ENCODE data around the gene MMP11.
A peak's percentile ranks its signal among the peaks of the same experiment; 100 is the strongest.

MMP11 gene

DNA sequence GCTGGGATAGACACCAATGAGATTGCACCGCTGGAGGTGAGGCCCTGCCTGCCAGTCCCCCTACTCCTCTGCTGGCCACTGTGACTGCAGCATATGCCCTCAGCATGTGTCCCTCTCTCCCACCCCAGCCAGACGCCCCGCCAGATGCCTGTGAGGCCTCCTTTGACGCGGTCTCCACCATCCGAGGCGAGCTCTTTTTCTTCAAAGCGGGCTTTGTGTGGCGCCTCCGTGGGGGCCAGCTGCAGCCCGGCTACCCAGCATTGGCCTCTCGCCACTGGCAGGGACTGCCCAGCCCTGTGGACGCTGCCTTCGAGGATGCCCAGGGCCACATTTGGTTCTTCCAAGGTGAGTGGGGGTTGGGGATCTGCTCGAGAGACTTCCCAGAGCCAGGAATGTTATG lies 8.4 kb downstream of the MMP11 start:
- DNase-seq (ENCODE audit: low read depth in 2 of 2) = no peak

DNA sequence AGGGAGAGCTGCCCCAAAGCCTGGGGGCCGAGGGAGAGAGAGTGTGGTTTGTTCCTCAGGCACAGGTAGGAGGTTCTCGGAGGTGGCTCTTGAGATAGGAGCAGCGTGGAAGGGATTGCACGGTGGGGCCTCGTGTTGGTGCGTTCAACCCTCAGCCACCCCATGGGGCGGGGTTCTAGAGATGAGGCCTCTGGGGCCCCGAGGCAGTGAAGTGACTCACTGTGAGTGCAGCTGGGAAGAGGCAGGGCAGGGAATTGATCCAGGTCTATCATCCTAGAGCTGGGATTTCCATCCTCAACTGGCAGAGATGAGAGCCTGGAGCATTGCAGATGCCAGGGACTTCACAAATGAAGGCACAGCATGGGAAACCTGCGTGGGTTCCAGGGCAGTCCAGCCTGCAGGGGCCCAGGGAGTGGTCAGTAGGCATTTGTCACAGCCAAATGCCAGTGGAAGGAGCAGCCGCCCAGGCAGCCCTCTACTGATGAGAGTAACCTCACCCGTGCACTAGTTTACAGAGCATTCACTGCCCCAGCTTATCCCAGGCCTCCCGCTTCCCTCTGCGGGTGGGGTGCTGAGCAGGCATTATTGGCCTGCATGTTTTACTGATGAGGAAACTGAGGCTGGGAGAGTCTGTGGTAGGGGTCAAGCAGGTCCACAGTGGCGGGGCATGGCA lies 9.0 kb downstream of the MMP11 start:
- no peak for DNase-seq (ENCODE audit: low read depth in 2 of 2)

- no peak for DNase-seq (ENCODE audit: low read depth in 2 of 2)
These were observed 9.6 kb downstream of the MMP11 start for GRCh38 chr22:23782252-23782651.

GRCh38 chr22:23782703-23783102 lies 10.1 kb downstream of the MMP11 start:
- no peak for DNase-seq (ENCODE audit: low read depth in 2 of 2)

GRCh38 chr22:23783265-23784150 lies 10.9 kb downstream of the MMP11 start:
- no peak for DNase-seq (ENCODE audit: low read depth in 2 of 2)

GRCh38 chr22:23784215-23784732 lies 11.6 kb downstream of the MMP11 start:
- no peak for DNase-seq (ENCODE audit: low read depth in 2 of 2)

- no peak for DNase-seq (ENCODE audit: low read depth in 2 of 2)
These were observed 13.6 kb downstream of the MMP11 start for GRCh38 chr22:23786261-23786710.

DNA sequence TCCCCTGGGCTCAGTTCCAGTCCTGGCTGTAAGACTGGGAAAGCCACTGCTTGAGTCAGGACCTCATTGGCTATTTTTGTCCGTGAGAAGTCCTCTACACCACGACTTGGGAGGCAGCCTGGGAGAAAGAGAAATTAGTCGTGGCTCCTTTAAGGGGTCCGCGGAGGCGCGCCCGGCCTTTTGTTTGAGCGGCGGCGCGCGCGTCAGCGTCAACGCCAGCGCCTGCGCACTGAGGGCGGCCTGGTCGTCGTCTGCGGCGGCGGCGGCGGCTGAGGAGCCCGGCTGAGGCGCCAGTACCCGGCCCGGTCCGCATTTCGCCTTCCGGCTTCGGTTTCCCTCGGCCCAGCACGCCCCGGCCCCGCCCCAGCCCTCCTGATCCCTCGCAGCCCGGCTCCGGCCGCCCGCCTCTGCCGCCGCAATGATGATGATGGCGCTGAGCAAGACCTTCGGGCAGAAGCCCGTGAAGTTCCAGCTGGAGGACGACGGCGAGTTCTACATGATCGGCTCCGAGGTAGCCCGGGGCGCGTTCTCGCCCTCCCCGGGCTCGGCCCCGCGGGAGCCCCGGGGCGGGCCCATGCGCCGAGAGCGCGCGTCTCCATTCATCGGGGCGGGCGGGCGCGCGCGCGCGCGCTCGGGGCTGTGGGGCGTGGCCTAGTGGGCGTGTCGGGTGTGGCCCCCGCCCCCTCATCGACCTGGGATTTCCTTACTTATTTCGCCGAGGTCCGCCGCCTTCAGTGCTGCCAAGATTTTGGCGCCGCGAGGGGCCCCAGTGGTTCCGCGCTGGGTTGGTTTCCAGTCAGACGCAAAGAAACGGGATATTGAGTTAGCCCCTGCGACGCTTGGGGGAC lies 14.3 kb downstream of the MMP11 start, which contains the start of gene SMARCB1:
SMARCB1 (plus strand) TSS at position 215 of the 848 bp plus-strand sequence; CDS start at position 419, 204 bp downstream.
- DNase-seq (ENCODE audit: low read depth in 2 of 2) = peak; percentile 82

DNA sequence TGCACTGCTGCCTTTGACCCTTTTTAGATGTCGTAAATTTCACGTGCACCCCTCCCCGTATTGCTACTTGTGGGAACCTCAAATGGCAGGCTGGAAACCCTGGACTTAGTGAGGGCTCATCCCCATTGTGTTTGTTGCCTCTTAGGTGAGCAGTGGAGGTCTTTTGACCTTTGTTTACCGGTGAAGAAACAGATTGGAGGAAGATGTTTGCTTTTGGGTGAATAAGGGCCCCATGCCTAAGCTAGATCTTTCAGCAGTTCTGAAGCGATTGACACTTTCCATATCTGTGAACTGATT lies 14.9 kb downstream of the MMP11 start:
- no peak for DNase-seq (ENCODE audit: low read depth in 2 of 2)

GRCh38 chr22:23787910-23788309 lies 15.3 kb downstream of the MMP11 start:
- DNase-seq (ENCODE audit: low read depth in 2 of 2) = no peak

GRCh38 chr22:23789121-23789520 lies 16.5 kb downstream of the MMP11 start:
- DNase-seq (ENCODE audit: low read depth in 2 of 2) = no peak

DNA sequence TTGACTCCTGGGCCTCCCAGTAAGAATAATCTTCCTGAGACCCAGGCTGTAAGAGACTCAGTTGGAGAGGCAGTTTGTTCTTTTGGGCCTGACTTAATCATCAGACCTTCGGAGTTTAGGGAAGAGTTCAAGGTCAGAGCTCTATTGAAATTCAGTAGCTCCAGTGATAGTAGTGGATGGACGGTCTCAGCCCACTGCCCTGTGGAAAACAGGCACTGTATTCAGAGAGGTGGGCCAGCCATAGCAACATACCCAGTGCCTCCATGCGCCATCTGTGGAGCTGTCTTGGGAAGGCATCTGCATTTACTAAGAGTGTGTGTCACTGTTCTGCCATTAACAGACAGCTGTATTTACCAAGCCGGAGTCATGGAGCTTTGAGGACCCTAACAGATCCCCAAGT lies 17.0 kb downstream of the MMP11 start:
- no peak for DNase-seq (ENCODE audit: low read depth in 2 of 2)

DNA sequence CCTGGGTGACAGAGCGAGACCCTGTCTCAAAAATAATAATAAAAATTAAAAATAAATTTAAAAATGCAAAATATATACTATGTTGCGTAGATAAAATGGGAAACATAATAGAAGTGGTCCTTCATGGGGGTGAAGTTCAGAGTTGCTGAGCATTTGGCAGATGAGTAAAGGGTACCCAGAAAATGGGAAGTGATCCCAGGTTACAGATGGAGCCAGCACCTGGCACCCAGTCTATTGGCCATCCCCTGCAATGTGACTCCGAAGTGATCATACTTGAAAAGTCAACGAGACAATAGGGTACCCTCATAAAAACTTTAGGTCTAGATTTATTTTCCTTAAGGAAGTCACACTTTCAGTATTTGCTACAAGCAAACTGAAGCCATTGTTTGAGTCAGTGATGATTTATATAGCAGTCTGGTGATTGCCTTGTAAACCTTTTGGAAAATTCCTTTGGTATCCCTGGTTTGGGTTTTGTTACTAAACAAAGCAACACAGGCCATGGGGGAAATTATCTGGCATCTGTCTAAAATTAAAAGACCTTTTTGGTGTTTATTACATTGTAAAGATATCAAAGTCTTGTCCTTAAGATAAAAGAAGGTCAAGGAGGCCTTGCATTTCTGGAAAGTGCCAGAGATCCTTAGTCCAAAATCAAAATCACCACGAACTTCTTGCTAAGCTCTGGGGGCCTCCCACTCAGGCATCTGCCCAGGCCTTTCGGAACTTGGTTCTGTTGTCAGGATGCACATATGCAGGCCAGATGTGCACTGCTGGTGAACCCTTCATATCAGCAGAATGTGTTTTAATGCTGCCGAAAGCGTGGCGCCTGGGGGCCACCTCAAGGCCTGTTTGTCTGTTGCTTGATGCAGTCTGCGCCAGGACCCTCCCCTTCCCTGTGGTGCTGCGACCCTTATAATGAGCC lies 18.4 kb downstream of the MMP11 start:
- no peak for DNase-seq (ENCODE audit: low read depth in 2 of 2)

DNA sequence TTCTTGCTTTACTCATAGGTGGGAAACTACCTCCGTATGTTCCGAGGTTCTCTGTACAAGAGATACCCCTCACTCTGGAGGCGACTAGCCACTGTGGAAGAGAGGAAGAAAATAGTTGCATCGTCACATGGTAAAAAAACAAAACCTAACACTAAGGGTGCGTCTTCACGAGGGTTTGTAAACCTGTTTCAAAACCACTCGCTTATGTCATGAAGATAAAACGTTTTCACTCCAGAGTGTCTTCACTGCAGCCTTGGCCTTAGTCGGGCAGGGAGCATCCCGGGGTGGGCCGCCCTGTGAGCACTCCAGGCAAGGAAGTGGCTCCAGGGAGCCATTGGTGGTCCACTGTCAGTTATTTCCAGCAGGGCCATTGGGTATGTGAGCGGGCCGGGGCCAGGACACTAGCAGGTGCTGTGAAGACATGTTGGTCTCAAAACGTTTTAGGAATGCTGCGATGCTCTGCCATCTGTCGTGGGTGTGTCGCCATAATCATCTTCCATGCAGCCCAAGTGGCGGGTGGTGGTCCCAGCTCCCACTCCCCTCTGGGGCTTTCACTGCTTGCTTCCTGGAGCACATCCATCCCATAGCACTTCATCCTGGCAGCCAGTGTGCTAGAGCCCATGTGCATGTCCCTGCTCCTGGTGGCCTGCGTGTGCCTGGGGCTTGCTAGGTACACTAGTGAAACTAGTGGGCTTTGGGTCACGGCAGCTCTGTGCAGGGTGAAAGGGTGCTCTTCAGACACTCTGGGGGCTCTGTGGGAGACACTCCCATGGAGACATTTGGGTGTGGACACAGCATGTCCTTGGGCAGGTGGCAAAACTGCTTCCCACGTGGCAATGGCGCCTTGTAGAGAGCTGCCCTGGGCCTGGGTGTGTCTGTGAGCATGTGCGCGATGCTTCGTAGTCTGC lies 19.3 kb downstream of the MMP11 start:
- no peak for DNase-seq (ENCODE audit: low read depth in 2 of 2)

GRCh38 chr22:23793326-23793725 lies 20.7 kb downstream of the MMP11 start:
- DNase-seq (ENCODE audit: low read depth in 2 of 2) = no peak

- no peak for DNase-seq (ENCODE audit: low read depth in 2 of 2)
These were observed 23.8 kb downstream of the MMP11 start for GRCh38 chr22:23796461-23796860.

DNA sequence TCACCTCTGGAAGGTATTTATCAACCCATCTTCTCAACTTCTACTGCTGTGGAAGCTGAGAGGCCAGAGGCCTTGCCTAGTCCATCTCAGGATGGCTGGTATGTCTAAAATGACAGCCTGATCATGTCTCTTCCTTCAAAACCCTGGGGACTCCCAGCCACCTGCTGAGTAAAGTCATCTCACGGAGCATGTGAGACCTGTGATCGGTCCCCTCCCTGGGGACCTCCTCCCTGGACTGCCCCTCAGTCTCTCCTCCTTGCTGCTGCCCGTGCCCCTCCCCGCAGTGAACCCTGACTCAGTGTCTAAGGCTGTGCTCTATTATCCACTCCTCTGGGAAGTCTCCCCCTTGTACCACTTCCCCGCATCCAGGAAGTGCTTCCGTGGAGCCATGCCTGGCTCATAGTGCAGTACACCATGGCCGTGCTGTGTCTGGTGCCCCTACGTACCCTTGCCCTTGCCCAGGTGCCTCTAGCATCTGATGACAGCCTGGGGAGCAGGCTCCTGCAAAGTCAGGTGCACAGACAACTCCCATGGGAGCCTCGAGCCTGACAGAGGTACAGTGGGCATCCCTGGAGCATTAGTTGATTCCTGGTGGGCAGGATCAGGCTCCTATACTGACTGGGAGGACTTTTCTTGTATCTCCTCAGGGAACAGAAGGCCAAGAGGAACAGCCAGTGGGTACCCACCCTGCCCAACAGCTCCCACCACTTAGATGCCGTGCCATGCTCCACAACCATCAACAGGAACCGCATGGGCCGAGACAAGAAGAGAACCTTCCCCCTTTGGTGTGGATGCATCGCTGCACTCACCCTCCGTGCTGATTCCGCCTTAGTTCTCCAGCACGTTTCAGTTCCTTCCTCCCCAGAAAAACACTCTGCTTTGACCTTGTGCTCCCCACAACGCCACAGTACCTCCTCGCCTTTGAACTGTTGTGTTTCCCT lies 27.9 kb downstream of the MMP11 start:
- DNase-seq (ENCODE audit: low read depth in 2 of 2) = no peak

DNA sequence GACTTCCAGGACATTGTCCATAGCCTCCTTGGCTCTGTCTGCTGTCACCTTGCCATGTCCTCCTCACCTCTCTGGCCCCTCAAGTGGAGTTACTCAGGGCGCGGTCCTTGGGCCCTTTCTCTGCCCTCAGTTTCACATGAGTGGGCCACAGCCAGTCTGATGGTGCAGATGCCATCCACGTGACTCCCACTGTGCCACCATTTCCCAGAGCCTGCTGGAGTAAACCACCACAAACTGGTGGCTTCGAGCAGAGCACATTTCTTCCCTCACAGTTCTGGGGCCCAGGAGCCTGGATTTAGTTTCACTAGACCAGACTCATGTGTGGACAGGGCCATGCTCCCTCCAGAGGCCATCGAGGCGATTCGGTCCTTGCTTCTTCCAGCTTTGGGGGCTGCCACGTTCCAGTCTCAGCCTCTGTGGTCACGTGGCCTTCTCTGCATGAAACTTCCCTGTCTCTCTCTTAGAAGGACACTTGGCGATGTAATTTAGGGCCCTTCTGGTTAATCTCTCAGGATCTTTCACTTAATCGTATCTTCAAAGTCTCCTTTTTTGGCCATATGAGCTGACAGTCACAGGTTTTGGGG lies 28.7 kb downstream of the MMP11 start:
- DNase-seq (ENCODE audit: low read depth in 2 of 2) = no peak

Measured in stimulated activated CD8-positive, alpha-beta memory T cell treated with anti-CD3 and anti-CD28 coated beads, Interleukin-15, amount 100 ng/mL, for 48 hours (primary cell).